RPMI7951 (cell line): ENCODE data around the gene FYB1. TPM values are rescaled to one million over a fixed set of nuclear protein-coding genes. Genes with fewer than 3 reads are reported as not detected.

Experiments
- DNase-seq: peaks from one replicate; pipeline ENCODE4 v3.0.0-alpha.2; 2012; ENCODE audit warnings: low read depth
- total RNA-seq: library from RNA; depleted of rRNA; stranded (reverse); fragments of >200 nt; shearing (Covaris generic); gene quantifications from 2 replicates; pipeline ENCODE4 v1.2.3, GENCODE V29; 2014

The FYB1 gene
- total RNA-seq, 1 experiment from 2014 or later, result 0.60 TPM

DNA sequence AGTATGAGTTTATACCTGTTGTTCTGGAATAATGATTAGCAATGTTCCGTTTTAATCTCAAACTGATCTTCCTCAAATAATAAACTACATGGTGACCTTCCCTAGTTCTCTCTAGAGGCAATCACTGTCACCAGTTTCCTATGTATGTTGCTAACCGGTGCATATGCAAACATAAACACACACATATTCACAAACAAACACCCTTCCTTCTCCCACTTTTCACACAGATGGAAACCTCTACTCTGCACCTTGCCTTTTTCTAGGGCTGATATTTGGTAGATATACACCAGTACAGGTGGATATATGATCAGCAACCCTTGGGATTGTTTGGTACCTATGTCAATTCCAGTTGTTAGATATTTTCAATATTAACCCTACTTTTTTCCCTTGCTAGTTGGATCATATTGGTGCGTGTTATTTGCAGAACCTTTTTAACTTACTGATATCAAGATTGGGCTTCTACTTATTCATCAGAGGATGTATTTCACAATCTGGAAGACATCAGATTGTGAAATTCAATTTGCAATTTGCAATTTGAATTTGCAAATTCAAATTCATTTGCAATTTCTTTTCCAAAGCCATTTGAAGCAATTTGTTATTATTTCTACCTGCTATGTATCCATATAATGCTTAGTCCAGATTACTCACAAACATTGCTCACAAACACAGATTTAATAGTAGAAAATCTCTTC, 12.6 kb downstream of the FYB1 start:
- no peak for DNase-seq

DNA sequence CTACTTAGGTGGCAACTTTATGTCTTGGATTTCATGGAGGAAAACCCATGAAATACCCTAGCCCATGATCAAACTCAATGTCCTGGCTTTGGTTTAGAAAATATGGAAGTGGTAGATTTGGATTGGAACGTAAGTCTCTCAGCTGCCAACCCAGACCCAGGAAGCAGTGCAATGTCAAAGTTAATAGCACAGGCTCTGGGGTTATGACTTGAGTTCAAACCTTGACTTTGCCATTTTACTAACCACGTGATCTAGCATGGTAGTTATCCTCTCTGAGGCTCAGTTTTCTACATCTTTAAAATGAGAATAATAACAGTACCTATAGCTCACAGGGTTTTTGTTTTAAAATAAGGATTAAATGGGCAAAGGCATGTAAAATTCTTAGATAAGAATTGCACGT, 13.8 kb downstream of the FYB1 start:
- no peak for DNase-seq

GRCh38 chr5:39203951-39204350, 15.4 kb downstream of the FYB1 start:
- no peak for DNase-seq

- DNase-seq, result no peak
These were observed 16.0 kb downstream of the FYB1 start for GRCh38 chr5:39203275-39203922.

- DNase-seq, result no peak
These were observed 16.6 kb downstream of the FYB1 start for GRCh38 chr5:39202597-39203274.

DNA sequence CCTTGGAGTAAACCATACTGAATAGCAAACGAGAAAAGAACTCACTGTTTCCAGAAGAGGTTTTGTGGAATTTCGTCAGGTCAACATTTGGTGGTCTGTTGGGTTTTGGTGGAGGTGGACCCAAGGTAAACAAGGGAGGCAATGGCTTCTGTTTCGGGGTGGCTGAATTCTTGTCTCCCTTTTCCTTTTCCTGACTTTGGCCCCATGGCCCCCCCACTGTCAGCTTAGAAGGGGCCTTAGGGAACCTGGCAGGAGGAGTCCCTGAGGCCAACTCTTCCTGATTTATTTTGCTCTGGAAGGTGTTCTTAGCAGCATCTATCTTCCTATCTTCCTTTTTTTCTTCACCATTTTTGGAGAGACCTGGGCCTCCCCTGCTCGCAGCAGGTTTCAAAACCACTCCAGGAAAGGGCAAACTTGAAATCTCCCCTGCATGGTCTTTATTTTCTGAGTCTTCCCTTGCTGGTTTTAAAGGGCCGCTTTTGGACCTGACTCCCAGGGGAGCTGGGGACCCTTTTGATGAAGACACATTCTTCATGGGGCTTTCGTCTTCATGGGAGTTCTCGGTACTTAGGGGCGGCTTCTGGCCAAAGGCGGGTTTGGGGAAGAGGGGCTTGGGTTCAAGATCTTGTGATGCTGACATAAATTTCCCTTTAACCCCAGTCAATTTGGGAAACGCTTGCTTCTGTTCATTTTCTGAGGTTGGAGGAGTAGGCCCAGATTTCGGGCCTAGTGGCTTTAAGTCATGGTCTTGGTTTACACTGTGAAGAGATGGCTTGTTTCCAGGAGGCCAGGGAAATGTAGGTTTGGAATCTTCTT, 17.4 kb downstream of the FYB1 start:
- DNase-seq, result no peak

DNA sequence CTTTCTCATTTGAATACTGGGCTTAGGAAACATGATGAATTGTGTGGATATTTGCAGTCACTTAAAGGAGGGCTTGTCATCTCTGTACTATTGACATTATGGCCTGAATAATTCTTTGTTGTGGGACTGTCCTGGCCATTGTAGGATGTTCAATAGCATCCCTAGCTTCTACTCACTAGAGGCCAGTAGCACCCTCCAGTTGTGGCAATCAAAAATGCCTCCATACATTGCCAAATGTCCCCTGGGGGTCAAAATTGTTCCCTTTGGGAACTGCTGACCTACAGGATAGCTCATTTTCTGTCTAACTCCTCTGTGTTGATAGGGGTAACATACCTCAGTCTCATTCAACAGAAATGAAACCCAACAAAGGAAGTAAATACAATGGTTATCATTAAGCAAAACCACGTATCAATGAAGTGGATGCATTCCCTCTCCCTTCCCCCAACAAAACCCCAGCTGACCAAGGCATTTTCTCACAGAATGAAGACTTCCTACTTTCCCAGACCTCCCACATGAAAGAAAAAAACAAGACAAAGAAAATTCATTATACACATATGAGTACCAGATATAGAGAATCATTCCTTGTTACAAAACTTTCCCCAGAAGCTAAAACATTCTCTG, 18.1 kb downstream of the FYB1 start:
- peak; percentile 7 for DNase-seq

DNA sequence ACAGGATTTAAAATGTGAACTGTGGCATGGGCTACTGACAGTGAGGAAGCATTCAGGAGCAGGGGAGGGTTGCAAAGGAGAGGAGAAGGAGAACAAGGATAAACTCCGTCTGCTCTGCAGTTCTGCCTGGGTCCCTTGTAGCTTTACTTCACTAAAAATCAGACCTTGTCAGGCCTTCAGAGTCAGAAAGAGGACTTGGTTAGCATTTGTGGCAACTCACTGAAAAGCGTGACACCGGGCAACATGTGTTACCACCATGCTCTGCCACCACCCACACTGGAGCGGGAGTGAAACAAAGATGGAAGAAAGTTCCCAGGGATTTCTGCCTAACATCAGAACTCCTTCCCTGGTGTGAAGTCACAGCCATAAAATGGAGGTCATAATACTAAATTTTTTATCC, 19.3 kb downstream of the FYB1 start:
- no peak for DNase-seq

- no peak for DNase-seq
These were observed 20.0 kb downstream of the FYB1 start for GRCh38 chr5:39199335-39199734.

- peak; percentile 63 for DNase-seq
These were observed 21.2 kb downstream of the FYB1 start for GRCh38 chr5:39198127-39198526.

GRCh38 chr5:39197556-39197955, 21.8 kb downstream of the FYB1 start:
- DNase-seq, result no peak

GRCh38 chr5:39195198-39195826, 24.1 kb downstream of the FYB1 start:
- DNase-seq, result no peak

GRCh38 chr5:39194466-39195136, 24.8 kb downstream of the FYB1 start:
- DNase-seq, result peak; percentile 77

DNA sequence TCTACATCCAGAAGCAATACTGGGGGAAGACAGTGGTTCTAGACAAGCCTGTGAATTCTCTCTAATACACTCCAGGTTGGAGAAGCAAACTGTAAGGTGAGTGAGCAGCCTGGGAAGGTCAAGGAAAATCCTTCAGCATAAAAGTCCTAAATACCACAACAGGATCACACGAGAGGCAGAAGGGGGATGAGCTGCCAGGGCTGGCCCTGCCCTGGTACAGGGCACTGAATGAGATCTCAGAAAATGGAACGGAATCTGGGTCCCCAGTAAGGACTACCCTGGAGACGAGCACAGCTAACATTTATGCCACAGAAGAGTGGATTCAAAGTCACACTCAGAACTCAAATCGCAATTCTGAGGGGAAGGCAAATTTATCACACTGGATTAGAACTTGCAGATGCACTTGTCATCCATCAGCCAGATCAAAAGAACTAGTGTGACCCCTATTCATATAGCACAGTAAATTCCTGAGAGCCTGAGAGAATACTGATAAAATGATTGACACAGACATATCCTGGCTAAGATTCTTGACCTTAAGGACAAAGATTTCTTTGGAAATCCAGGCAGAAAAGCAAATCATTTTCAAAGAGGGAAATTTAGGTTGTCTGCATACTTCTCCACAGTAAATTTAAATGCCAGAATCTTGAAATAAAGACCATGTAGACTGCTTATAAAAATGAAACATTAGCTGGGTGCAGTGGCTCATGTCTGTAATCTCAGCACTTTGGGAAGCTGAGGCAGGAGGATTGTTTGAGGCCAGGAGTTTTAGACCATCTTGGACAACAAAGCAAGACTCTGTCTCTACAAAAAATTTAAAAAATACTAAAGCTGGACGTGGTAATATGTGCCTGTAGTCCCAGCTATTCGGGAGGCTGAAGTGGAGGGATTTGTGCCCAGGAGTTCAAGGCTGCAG, 25.6 kb downstream of the FYB1 start:
- DNase-seq, result no peak

GRCh38 chr5:39192450-39193160, 26.8 kb downstream of the FYB1 start:
- no peak for DNase-seq

- no peak for DNase-seq
These were observed 28.1 kb downstream of the FYB1 start for GRCh38 chr5:39191216-39191615.

- no peak for DNase-seq
These were observed 28.9 kb downstream of the FYB1 start for GRCh38 chr5:39190311-39191102.

DNA sequence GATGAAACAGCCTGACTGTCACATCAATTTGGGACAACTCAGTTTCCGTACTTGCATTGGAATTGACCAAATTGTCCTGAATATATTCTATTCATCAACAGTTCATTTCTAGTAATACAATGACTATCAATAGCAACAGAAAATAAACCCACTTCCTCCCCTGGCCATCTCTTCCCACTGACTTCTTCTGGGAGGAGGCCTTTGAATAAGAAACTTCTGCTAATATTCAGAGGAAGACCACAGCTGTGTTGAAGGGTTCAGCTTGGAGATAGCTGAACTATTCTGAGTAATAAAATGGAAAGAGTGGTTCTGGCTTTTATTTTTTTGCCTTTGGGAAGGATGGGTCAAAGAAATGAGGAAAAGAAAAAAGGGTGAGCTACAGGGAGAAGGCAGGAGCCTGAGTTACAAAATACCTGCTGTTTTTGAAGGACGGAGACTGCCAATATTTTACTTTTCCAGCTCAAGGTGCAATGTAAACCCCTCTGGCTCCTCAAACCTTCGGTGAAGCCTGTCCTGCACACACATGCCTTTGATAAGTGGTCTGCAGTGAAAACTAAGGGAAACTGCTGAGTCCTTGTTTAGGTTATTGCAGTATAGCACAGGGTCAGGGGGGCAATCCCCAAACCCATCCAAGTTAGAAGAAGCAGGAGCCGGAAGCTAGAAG, 29.9 kb downstream of the FYB1 start:
- no peak for DNase-seq
